HepG2 (cell line): Measurements from ENCODE around the gene ATP11A. TPM values are rescaled to one million over a fixed set of nuclear protein-coding genes. Genes with fewer than 3 reads are reported as not detected.

ENCODE experiments used
- ATAC-seq: fragments of 200-7000 bp; cut with Tn5 transposase; 3 replicates; pipeline ENCODE4 v1.9.1; 2020; ENCODE audit warnings: mild to moderate bottlenecking, moderate library complexity
- BruUV-seq: library from RNA; stranded (reverse); fragments of 400-500 nt; replicated peaks from 2 replicates; lab custom pipeline; 2021; lab: Mats Ljungman, UMichigan
- CTCF ChIA-PET: fragments of 300-600 bp; formaldehyde crosslinking; extraction: SDS; loops from one replicate; lab custom pipeline; 2021; ENCODE audit warnings: low total read pairs, inconsistent platforms, low intra/inter-chr PET ratio; lab: Yijun Ruan, JAX
- POLR2A ChIA-PET: fragments of 350-600 bp; sonication (Branson Sonifier 250); formaldehyde crosslinking; loops from one replicate; lab custom pipeline; 2020; ENCODE audit warnings: antibody characterized with exemption, inconsistent platforms; lab: Yijun Ruan, JAX
- DNase-seq: peaks from one replicate; pipeline ENCODE4 v3.0.0-alpha.2; 2015; ENCODE audit warnings: low spot score
- FAIRE-seq: peaks from 3 replicates; lab custom pipeline; 2011; peaks lifted over from hg19 to GRCh38; lab: Jason Lieb, UNC
- H2AFZ ChIP-seq: one replicate; pipeline ENCODE4 v1.6.1; 2011; ENCODE audit warnings: low read length, inconsistent platforms
- H3K27ac ChIP-seq: fragments of 300-600 bp; 3 replicates; pipeline ENCODE4 v1.8.0; 2011; ENCODE audit warnings: mixed run types, mild to moderate bottlenecking, mixed read lengths, low read length, inconsistent platforms; ENCODE audit not compliant: insufficient read depth; ENCODE audit errors: extremely low read length
- H3K27me3 ChIP-seq, 2 experiments: fragments of 200-600 bp in 1 of 2; 2 replicates in 1 of 2; 3 replicates in 1 of 2; pipeline versions ENCODE4 v1.6.0 to v1.8.0; 2011; ENCODE audit warnings: low read length in 2 of 2, mild to moderate bottlenecking in 2 of 2, moderate library complexity in 2 of 2, inconsistent platforms in 1 of 2; ENCODE audit not compliant: insufficient read depth in 2 of 2, control insufficient read depth in 1 of 2
- H3K36me3 ChIP-seq, 2 experiments: fragments of 200-600 bp in 1 of 2; replicated peaks in 1 of 2; 2 replicates in 1 of 2; 3 replicates in 1 of 2; pipeline versions ENCODE4 v1.5.1 to v1.8.0; 2011; ENCODE audit warnings: low read length in 2 of 2, inconsistent platforms in 1 of 2; ENCODE audit not compliant: insufficient read depth in 2 of 2, control insufficient read depth in 1 of 2
- H3K4me1 ChIP-seq: 2 replicates; pipeline ENCODE4 v1.5.1; 2012; ENCODE audit warnings: low read length, inconsistent platforms; ENCODE audit not compliant: insufficient read depth
- H3K4me2 ChIP-seq: 2 replicates; pipeline ENCODE4 v1.6.0; 2011; ENCODE audit warnings: low read depth, low read length, inconsistent platforms
- H3K4me3 ChIP-seq, 3 experiments: fragments of 200-600 bp in 1 of 3; sonication (generic), shearing (Covaris generic) in 1 of 3; replicated peaks in 1 of 3; 2 replicates each; pipeline ENCODE4 v1.5.1; 2011 to 2016; ENCODE audit warnings: low read length in 3 of 3, inconsistent platforms in 2 of 3, low read depth in 2 of 3, mild to moderate bottlenecking in 2 of 3, control low read depth in 1 of 3, mixed read lengths in 1 of 3; ENCODE audit not compliant: insufficient read depth in 1 of 3
- H3K79me2 ChIP-seq: one replicate; pipeline ENCODE4 v1.6.1; 2011; ENCODE audit warnings: low read length, inconsistent platforms; ENCODE audit not compliant: insufficient read depth
- H3K9ac ChIP-seq: 2 replicates; pipeline ENCODE4 v1.6.0; 2011; ENCODE audit warnings: mild to moderate bottlenecking, low read depth, low read length, inconsistent platforms; ENCODE audit not compliant: insufficient read depth
- H3K9me3 ChIP-seq: 2 replicates; pipeline ENCODE4 v1.5.1; 2012; ENCODE audit warnings: mild to moderate bottlenecking, low read length
- H4K20me1 ChIP-seq: 2 replicates; pipeline ENCODE4 v1.6.0; 2011; ENCODE audit warnings: inconsistent platforms, mild to moderate bottlenecking, low read length, moderate library complexity; ENCODE audit not compliant: insufficient read depth
- ADNP ChIP-seq: sonication (generic); formaldehyde crosslinking; IDR thresholded peaks from 2 replicates; pipeline ENCODE4 v1.4.0; 2020; ENCODE audit warnings: missing genetic modification reagents
- MAFF ChIP-seq: IDR thresholded peaks from 2 replicates; pipeline ENCODE4 v1.6.1; 2011; ENCODE audit warnings: low read depth, low read length, improper control_type of control experiment
- MAFK ChIP-seq, 2 experiments: IDR thresholded peaks in 1 of 2; conservative IDR thresholded peaks in 1 of 2; 2 replicates each; pipeline ENCODE4 v1.6.1; 2011; ENCODE audit warnings: improper control_type of control experiment in 2 of 2, low read length in 2 of 2
- NAIF1 ChIP-seq: sonication (generic); formaldehyde crosslinking; IDR thresholded peaks from 2 replicates; pipeline ENCODE4 v1.5.0; 2020; ENCODE audit warnings: mild to moderate bottlenecking, missing genetic modification reagents, borderline replicate concordance
- ZFP36 ChIP-seq: fragments of 150-350 bp; IDR thresholded peaks from 2 replicates; pipeline ENCODE4 v1.6.1; 2018; ENCODE audit warnings: borderline replicate concordance, low read length, low read depth; ENCODE audit not compliant: partially characterized antibody
- ZKSCAN1 ChIP-seq: fragments of 150-350 bp; IDR thresholded peaks from 2 replicates; pipeline ENCODE4 v1.6.1; 2014; ENCODE audit warnings: low read length
- ZNF234 ChIP-seq: sonication (generic); formaldehyde crosslinking; conservative IDR thresholded peaks from 2 replicates; pipeline ENCODE4 v1.5.1; 2020; ENCODE audit warnings: mild to moderate bottlenecking, missing genetic modification reagents
- ZNF251 ChIP-seq: sonication (generic); formaldehyde crosslinking; IDR thresholded peaks from 2 replicates; pipeline ENCODE4 v1.9.0; 2021; ENCODE audit warnings: mild to moderate bottlenecking, missing genetic modification reagents
- ZNF329 ChIP-seq: sonication (generic); formaldehyde crosslinking; IDR thresholded peaks from 2 replicates; pipeline ENCODE4 v1.9.0; 2021; ENCODE audit warnings: low read depth, mild to moderate bottlenecking, missing genetic modification reagents
- WGBS: methylation state at CpG from one replicate; pipeline ENCODE4 v1.1.6; 2017; ENCODE audit warnings: low lambda C conversion rate; 5-methylcytosine and 5-hydroxymethylcytosine counted together
- in situ Hi-C: cut with HindIII; loops from 2 replicates; pipeline ENCODE4 v1.10.0; 2017; ENCODE audit warnings: low pct_unique_long_range_greater_than_20kb; ENCODE audit not compliant: extremely low pct_ligation_motif_present
- intact Hi-C: fragments of 100-400 bp; cut with micrococcal nuclease; formaldehyde crosslinking; loops from one replicate; pipeline ENCODE4 v1.10.0; 2022; ENCODE audit not compliant: unreplicated experiment
- polyA plus RNA-seq, 8 experiments: library from polyadenylated mRNA; depleted of rRNA in 3 of 8; stranded (reverse) in 7 of 8; unstranded in 1 of 8; fragments of >200 nt; fragmentation: Illumina TruSeq in 4 of 8; extraction: Trizol in 4 of 8; gene quantifications; 2 replicates each; pipeline versions ENCODE4 v1.2.1 to v1.2.3, GENCODE V29; 2011 to 2016; ENCODE audit warnings: low read depth in 4 of 8, missing spikeins in 1 of 8, mixed read lengths in 1 of 8; ENCODE audit not compliant: insufficient read depth in 1 of 8
- total RNA-seq, 5 experiments: library from RNA; depleted of rRNA; stranded (reverse); fragments of >200 nt; fragmentation: Illumina TruSeq; extraction: Trizol; gene quantifications; 2 replicates each; pipeline ENCODE4 v1.2.3, GENCODE V29; 2016; ENCODE audit warnings: low read depth in 1 of 5
- TF ChIP-seq, protein P1 (sequence below), 2 experiments: fragments of 450-650 bp in 1 of 2; sonication (generic) in 1 of 2; formaldehyde crosslinking; IDR thresholded peaks; 2 replicates each; pipeline versions ENCODE4 v1.5.0 to v1.8.0; 2020 to 2022; ENCODE audit warnings: mild to moderate bottlenecking in 1 of 2, missing genetic modification reagents in 1 of 2

Gene ATP11A
- total and polyA plus RNA-seq, 2 of the 13 experiments (the other 11 are each of a cell fraction or from before 2014, with no cell fraction given) = 18.4 to 20.1 TPM

DNA sequence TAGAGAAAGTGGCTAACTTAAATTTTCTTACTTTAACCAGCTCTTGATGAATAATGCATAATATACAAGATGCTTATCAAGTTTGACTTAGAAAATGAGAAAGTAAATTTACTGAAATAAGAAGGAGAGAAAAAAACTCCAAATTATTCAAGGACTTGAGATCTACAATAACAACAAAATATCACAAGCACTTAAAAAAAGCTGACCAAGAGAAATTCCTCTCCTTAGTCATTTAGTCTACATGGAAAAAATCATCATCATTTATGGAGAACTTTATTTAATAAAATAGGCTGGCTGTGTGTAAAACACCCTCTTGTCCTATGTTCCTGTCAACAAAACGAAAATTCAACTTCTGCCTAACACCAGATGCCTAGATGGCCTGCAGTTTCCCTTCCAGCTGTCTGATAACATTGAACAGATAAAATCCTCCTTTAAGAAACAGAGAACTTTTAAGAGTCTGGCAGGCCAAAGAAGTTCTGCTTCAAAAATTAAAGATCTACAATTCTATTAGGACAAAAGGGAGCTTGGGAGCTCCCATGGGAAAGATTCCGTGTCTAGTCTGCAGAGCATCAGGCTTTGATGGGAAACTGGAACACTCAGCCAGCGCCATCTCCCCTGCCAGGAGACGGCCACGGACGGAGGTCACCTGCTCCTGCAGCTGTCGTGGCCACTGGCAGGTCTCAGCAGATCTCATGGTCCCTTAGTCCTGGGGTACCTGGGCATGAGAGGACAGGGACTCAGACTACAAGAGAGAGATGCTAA lies 37.9 kb upstream of the ATP11A start:
- no peaks in the 10 kb centered on the region for H3K79me2 ChIP-seq
- no peaks in the 10 kb centered on the region for H4K20me1 ChIP-seq
- DNase-seq = no peak
- H3K27me3 ChIP-seq = peaks cover 2 to 42% of the 10 kb centered on the region in 2 experiments
- TF ChIP-seq ZKSCAN1 (no peak), MAFF (0 out of 2 replicates have a peak, but pooled peaks have one; percentile 29), ZFP36 (no peak), MAFK (conservative IDR thresholded peaks at IDR 0.05 in 1 of 2, IDR thresholded peaks at IDR 0.05 in 1 of 2; ENCODE audit: low read length in 2 of 2) (peak; percentile 36 to 61; a peak in 3 of 4 replicates)
- TF ChIP-seq, all 625 proteins: peak for 2
- ATAC-seq (no peak), FAIRE-seq (no peak)
- no peak overlapping the region for H3K4me2 ChIP-seq
- ChIA-PET POLR2A (no interaction called here), CTCF (no interaction called here)
- no peaks in the 10 kb centered on the region for H3K4me1 ChIP-seq
- H3K4me3 ChIP-seq = no peak overlapping the region
- 35% methylated on average over 7 of the region's 7 CpGs for WGBS
- no peaks in the 10 kb centered on the region for H3K36me3 ChIP-seq
- in situ Hi-C loops (no loop called here), intact Hi-C loops (no loop called here)
- no peak overlapping the region for H3K9ac ChIP-seq
- no peak overlapping the region for H2AFZ ChIP-seq
- BruUV-seq = no TSS peak
- H3K9me3 ChIP-seq = no peaks in the 10 kb centered on the region
- no peak overlapping the region for H3K27ac ChIP-seq

DNA sequence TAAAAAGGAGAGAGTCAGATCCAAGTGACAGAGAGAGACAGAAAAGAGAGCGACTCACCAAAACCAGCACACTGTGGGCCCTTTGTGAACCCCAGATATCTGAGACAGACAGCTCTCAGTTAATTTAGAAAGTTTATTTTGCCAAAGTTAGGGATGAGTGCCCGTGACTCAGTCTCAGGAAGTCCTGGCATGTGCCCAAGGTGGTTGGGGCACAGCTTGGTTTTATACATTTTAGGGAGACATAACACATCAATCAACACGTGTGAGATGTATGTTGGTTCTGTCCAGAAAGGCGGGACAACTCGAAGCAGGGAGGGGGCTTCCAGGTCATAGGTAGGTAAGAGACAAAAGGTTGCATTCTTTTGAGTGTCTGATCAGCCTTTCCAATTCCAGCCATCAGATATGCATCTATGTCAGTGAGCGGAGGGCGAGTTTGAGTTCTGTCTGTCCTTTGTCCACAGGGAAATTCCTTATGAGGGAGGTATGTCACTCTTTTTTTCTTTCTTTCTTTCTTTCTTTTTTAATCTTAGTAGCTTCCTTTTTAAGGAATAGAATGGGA lies 37.2 kb upstream of the ATP11A start:
- TF ChIP-seq ZNF251 (no peak), ZNF329 (CRISPR knock-in tag) (no peak), NAIF1 (CRISPR knock-in tag) (no peak), ZNF234 (CRISPR knock-in tag) (no peak), ADNP (no peak)
- TF ChIP-seq, protein P1, sequence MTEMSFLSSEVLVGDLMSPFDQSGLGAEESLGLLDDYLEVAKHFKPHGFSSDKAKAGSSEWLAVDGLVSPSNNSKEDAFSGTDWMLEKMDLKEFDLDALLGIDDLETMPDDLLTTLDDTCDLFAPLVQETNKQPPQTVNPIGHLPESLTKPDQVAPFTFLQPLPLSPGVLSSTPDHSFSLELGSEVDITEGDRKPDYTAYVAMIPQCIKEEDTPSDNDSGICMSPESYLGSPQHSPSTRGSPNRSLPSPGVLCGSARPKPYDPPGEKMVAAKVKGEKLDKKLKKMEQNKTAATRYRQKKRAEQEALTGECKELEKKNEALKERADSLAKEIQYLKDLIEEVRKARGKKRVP (CRISPR knock-in tag; IDR thresholded peaks at IDR 0.05) = no peak
- Histone ChIP-seq H4K20me1 (no peaks in the 10 kb centered on the region), H2AFZ (no peak overlapping the region), H3K79me2 (no peaks in the 10 kb centered on the region), H3K4me3 (no peak overlapping the region), H3K27me3 (peaks cover 0 to 37% of the 10 kb centered on the region in 2 experiments), H3K27ac (no peak overlapping the region), H3K4me2 (no peak overlapping the region), H3K9ac (no peak overlapping the region), H3K9me3 (no peaks in the 10 kb centered on the region), H3K4me1 (no peaks in the 10 kb centered on the region), H3K36me3 (no peaks in the 10 kb centered on the region)
- DNase-seq (no peak), ATAC-seq (no peak), FAIRE-seq (no peak)
- intact Hi-C loops = no loop called here
- WGBS = 44% methylated on average over 4 of the region's 7 CpGs
- BruUV-seq = no TSS peak
- POLR2A ChIA-PET = no interaction called here
- CTCF ChIA-PET = no interaction called here
- in situ Hi-C loops = no loop called here
